Measurements from ENCODE around the gene MAP3K3.

MAP3K3 gene

DNA sequence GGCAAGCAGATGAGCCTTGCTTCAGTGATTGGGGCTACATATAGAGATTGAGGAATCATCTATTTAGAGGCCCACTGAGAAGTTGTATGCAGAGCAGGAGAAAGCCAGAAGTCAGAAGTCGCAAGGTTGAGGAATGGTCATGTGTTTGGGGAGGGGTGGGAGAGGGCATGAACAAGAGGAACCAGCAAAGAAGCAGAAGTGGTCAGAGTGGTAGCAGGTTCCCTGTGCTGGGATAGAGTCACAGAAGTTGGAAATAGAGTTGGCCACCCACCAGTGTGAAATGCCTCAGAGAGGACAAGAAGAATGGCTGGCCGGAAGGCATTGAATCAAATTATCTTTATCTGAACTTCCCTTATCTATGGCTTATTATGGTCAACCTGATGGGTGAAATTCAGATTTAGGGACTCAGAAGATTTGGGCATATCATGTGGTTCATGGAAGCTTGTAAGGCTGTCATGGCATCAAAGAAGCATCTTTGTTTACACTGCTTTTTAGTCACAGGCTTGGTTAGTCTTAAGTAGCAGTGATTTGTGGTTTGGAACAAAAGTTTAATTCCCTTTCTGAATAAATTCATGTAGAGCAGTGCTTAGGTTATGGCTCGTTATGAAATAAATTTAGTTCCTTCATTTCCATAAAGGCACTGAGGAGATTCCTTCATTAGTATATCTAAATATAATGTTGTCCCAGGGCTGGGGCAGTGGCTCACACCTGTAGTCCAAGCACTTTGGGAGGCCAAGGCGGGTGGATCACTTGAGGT lies 19.7 kb downstream of the MAP3K3 start (continued):
- TF ChIP-seq, protein P1, sequence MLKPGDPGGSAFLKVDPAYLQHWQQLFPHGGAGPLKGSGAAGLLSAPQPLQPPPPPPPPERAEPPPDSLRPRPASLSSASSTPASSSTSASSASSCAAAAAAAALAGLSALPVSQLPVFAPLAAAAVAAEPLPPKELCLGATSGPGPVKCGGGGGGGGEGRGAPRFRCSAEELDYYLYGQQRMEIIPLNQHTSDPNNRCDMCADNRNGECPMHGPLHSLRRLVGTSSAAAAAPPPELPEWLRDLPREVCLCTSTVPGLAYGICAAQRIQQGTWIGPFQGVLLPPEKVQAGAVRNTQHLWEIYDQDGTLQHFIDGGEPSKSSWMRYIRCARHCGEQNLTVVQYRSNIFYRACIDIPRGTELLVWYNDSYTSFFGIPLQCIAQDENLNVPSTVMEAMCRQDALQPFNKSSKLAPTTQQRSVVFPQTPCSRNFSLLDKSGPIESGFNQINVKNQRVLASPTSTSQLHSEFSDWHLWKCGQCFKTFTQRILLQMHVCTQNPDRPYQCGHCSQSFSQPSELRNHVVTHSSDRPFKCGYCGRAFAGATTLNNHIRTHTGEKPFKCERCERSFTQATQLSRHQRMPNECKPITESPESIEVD (tag by site-specific recombination; IDR thresholded peaks at IDR 0.05) = no peak
- no peak for TF ChIP-seq ZNF354C (tag by site-specific recombination; IDR thresholded peaks at IDR 0.05; ENCODE audit: borderline replicate concordance, low read depth)

DNA sequence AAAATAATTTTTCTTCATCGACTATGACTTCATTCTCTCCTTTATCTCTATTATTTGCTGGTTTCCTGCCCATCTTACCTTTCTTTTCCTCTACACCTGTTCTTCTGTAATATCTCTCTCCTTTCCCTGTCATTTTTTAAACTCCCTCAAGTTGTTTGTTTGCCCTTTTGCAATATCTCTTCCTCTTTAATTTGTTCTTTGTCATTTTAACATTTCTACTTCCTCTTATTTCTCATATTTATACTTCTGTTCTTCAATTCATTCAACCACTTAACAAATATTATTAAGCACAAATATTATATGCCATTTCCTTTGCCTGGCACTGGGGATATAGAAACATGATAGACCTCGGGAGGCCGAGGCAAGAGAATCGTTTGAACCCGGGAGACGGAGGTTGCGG lies 22.6 kb downstream of the MAP3K3 start:
- H3K27ac ChIP-seq (ENCODE audit: extremely low read depth, low read depth, low read length) = no peak overlapping the region
- POLR2A ChIA-PET = no interaction called here
- no peak overlapping the region for H3K4me3 ChIP-seq (ENCODE audit: low read depth, low read length)
- H3K36me3 ChIP-seq (ENCODE audit: control insufficient read depth in 2 of 2, insufficient read depth in 1 of 2, low read length in 2 of 2) = peaks cover 35 to 54% of the 10 kb centered on the region in 2 experiments
- H3K9me3 ChIP-seq (ENCODE audit: control insufficient read depth, insufficient read depth, low read depth, low read length) = no peaks in the 10 kb centered on the region
- H3K4me1 ChIP-seq (ENCODE audit: control insufficient read depth, insufficient read depth, low read length) = no peaks in the 10 kb centered on the region
- CTCF ChIA-PET = interaction anchor here (0.7 kb wide), 2 partner anchors 31 to 238 kb away, joined by 3 read pairs; no protein-coding TSS in a partner anchor
- TF ChIP-seq ZEB2 (tag by site-specific recombination; IDR thresholded peaks at IDR 0.05) (no peak), ZNF521 (tag by site-specific recombination; IDR thresholded peaks at IDR 0.05) (no peak), ZNF133 (tag by site-specific recombination; IDR thresholded peaks at IDR 0.05) (no peak), ZFP41 (tag by site-specific recombination; IDR thresholded peaks at IDR 0.05; ENCODE audit: borderline replicate concordance) (no peak), ZNF510 (tag by site-specific recombination; IDR thresholded peaks at IDR 0.05; ENCODE audit: insufficient replicate concordance) (no peak), ZNF558 (tag by site-specific recombination; IDR thresholded peaks at IDR 0.05) (no peak), ZBTB48 (tag by site-specific recombination; IDR thresholded peaks at IDR 0.05) (no peak), KLF1 (tag by site-specific recombination; IDR thresholded peaks at IDR 0.05) (no peak), SCRT2 (tag by site-specific recombination; IDR thresholded peaks at IDR 0.05) (no peak), PRDM1 (tag by site-specific recombination; IDR thresholded peaks at IDR 0.05) (no peak), ZNF350 (tag by site-specific recombination; IDR thresholded peaks at IDR 0.05) (no peak), TCF7L2 (IDR thresholded peaks at IDR 0.05; ENCODE audit: borderline replicate concordance, low read depth, low read length) (no peak), ZBTB21 (tag by site-specific recombination; IDR thresholded peaks at IDR 0.05) (no peak), ZNF501 (tag by site-specific recombination; IDR thresholded peaks at IDR 0.05) (no peak), ZNF747 (tag by site-specific recombination; IDR thresholded peaks at IDR 0.05) (no peak)
- TF ChIP-seq, protein P2, sequence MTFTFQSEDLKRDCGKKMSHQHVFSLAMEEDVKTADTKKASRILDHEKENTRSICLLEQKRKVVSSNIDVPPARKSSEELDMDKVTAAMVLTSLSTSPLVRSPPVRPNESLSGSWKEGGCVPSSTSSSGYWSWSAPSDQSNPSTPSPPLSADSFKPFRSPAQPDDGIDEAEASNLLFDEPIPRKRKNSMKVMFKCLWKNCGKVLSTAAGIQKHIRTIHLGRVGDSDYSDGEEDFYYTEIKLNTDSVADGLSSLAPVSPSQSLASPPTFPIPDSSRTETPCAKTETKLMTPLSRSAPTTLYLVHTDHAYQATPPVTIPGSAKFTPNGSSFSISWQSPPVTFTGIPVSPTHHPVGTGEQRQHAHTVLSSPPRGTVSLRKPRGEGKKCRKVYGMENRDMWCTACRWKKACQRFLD (tag by site-specific recombination; IDR thresholded peaks at IDR 0.05) = no peak
- TF ChIP-seq, protein P3, sequence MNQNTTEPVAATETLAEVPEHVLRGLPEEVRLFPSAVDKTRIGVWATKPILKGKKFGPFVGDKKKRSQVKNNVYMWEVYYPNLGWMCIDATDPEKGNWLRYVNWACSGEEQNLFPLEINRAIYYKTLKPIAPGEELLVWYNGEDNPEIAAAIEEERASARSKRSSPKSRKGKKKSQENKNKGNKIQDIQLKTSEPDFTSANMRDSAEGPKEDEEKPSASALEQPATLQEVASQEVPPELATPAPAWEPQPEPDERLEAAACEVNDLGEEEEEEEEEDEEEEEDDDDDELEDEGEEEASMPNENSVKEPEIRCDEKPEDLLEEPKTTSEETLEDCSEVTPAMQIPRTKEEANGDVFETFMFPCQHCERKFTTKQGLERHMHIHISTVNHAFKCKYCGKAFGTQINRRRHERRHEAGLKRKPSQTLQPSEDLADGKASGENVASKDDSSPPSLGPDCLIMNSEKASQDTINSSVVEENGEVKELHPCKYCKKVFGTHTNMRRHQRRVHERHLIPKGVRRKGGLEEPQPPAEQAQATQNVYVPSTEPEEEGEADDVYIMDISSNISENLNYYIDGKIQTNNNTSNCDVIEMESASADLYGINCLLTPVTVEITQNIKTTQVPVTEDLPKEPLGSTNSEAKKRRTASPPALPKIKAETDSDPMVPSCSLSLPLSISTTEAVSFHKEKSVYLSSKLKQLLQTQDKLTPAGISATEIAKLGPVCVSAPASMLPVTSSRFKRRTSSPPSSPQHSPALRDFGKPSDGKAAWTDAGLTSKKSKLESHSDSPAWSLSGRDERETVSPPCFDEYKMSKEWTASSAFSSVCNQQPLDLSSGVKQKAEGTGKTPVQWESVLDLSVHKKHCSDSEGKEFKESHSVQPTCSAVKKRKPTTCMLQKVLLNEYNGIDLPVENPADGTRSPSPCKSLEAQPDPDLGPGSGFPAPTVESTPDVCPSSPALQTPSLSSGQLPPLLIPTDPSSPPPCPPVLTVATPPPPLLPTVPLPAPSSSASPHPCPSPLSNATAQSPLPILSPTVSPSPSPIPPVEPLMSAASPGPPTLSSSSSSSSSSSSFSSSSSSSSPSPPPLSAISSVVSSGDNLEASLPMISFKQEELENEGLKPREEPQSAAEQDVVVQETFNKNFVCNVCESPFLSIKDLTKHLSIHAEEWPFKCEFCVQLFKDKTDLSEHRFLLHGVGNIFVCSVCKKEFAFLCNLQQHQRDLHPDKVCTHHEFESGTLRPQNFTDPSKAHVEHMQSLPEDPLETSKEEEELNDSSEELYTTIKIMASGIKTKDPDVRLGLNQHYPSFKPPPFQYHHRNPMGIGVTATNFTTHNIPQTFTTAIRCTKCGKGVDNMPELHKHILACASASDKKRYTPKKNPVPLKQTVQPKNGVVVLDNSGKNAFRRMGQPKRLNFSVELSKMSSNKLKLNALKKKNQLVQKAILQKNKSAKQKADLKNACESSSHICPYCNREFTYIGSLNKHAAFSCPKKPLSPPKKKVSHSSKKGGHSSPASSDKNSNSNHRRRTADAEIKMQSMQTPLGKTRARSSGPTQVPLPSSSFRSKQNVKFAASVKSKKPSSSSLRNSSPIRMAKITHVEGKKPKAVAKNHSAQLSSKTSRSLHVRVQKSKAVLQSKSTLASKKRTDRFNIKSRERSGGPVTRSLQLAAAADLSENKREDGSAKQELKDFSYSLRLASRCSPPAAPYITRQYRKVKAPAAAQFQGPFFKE (tag by site-specific recombination; IDR thresholded peaks at IDR 0.05; ENCODE audit: borderline replicate concordance) = no peak
- TF ChIP-seq, protein P4, sequence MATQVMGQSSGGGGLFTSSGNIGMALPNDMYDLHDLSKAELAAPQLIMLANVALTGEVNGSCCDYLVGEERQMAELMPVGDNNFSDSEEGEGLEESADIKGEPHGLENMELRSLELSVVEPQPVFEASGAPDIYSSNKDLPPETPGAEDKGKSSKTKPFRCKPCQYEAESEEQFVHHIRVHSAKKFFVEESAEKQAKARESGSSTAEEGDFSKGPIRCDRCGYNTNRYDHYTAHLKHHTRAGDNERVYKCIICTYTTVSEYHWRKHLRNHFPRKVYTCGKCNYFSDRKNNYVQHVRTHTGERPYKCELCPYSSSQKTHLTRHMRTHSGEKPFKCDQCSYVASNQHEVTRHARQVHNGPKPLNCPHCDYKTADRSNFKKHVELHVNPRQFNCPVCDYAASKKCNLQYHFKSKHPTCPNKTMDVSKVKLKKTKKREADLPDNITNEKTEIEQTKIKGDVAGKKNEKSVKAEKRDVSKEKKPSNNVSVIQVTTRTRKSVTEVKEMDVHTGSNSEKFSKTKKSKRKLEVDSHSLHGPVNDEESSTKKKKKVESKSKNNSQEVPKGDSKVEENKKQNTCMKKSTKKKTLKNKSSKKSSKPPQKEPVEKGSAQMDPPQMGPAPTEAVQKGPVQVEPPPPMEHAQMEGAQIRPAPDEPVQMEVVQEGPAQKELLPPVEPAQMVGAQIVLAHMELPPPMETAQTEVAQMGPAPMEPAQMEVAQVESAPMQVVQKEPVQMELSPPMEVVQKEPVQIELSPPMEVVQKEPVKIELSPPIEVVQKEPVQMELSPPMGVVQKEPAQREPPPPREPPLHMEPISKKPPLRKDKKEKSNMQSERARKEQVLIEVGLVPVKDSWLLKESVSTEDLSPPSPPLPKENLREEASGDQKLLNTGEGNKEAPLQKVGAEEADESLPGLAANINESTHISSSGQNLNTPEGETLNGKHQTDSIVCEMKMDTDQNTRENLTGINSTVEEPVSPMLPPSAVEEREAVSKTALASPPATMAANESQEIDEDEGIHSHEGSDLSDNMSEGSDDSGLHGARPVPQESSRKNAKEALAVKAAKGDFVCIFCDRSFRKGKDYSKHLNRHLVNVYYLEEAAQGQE (tag by site-specific recombination; IDR thresholded peaks at IDR 0.05) = no peak

Data from HEK293 (cell line).